PC-9 (cell line): Measurements from ENCODE around the gene IL3RA. TPM values are rescaled to one million over a fixed set of nuclear protein-coding genes. Genes with fewer than 3 reads are reported as not detected.

Experiments used
- BruUV-seq: library from RNA; stranded (reverse); fragments of 400-500 nt; replicated peaks from 2 replicates; lab custom pipeline; 2021; lab: Mats Ljungman, UMichigan
- CTCF ChIA-PET: fragments of 300-600 bp; sonication (Branson Sonifier 250); formaldehyde crosslinking; loops from one replicate; lab custom pipeline; 2022; ENCODE audit warnings: antibody characterized with exemption; lab: Charles Lee
- POLR2A ChIA-PET: fragments of 300-600 bp; sonication (Branson Sonifier 250); formaldehyde crosslinking; loops from one replicate; lab custom pipeline; 2022; ENCODE audit warnings: antibody characterized with exemption; ENCODE audit not compliant: unreplicated experiment; lab: Charles Lee
- DNase-seq, 2 experiments: peaks; one replicate each; pipeline versions ENCODE4 v3.0.0 to v3.0.0-alpha.2; 2015 to 2022; ENCODE audit warnings: mixed read lengths in 1 of 2
- H2AFZ ChIP-seq: fragments of 200-600 bp; sonication (generic); 2 replicates; pipeline ENCODE4 v1.8.1; 2017; ENCODE audit warnings: antibody characterized with exemption
- H3F3A ChIP-seq: fragments of 200-600 bp; sonication (generic); 2 replicates; pipeline ENCODE4 v1.8.1; 2017; ENCODE audit warnings: antibody characterized with exemption, mild to moderate bottlenecking, low read depth; ENCODE audit not compliant: insufficient read depth
- H3K27ac ChIP-seq: fragments of 200-600 bp; sonication (generic); 2 replicates; pipeline ENCODE4 v1.6.1; 2016; ENCODE audit warnings: mixed run types
- H3K27me3 ChIP-seq: fragments of 200-600 bp; sonication (generic); 2 replicates; pipeline ENCODE4 v1.6.1; 2016; ENCODE audit warnings: low read depth, mixed run types; ENCODE audit not compliant: insufficient read depth
- H3K36me3 ChIP-seq: fragments of 200-600 bp; sonication (generic); 2 replicates; pipeline ENCODE4 v1.6.1; 2016; ENCODE audit warnings: low read depth, mixed run types
- H3K4me1 ChIP-seq: fragments of 200-600 bp; sonication (generic); replicated peaks from 2 replicates; pipeline ENCODE4 v1.6.1; 2016; ENCODE audit warnings: mixed run types; ENCODE audit not compliant: insufficient read depth
- H3K4me2 ChIP-seq: fragments of 200-600 bp; sonication (generic); 2 replicates; pipeline ENCODE4 v1.6.1; 2017; ENCODE audit warnings: mixed run types
- H3K4me3 ChIP-seq: fragments of 200-600 bp; sonication (generic); 2 replicates; pipeline ENCODE4 v1.6.1; 2016; ENCODE audit warnings: mixed run types
- H3K79me2 ChIP-seq: fragments of 200-600 bp; sonication (generic); 2 replicates; pipeline ENCODE4 v1.6.1; 2017; ENCODE audit warnings: low read depth, mixed run types
- H3K9me2 ChIP-seq: fragments of 200-600 bp; sonication (generic); 2 replicates; pipeline ENCODE4 v1.8.1; 2017; ENCODE audit warnings: mild to moderate bottlenecking; ENCODE audit not compliant: insufficient read depth
- H3K9me3 ChIP-seq: fragments of 200-600 bp; sonication (generic); 2 replicates; pipeline ENCODE4 v1.8.1; 2016; ENCODE audit warnings: low read depth; ENCODE audit not compliant: insufficient read depth
- H4K20me1 ChIP-seq: fragments of 200-600 bp; sonication (generic); 2 replicates; pipeline ENCODE4 v1.8.1; 2017; ENCODE audit not compliant: insufficient read depth
- CTCF ChIP-seq: fragments of 200-600 bp; sonication (generic); conservative IDR thresholded peaks from 2 replicates; pipeline ENCODE4 v1.6.1; 2017; ENCODE audit warnings: mixed run types, antibody characterized with exemption, mild to moderate bottlenecking, moderate library complexity
- EZH2 ChIP-seq: fragments of 200-600 bp; sonication (generic); IDR thresholded peaks from 2 replicates; pipeline ENCODE4 v1.8.0; 2017; ENCODE audit warnings: antibody characterized with exemption, low read depth
- intact Hi-C: fragments of 100-400 bp; cut with micrococcal nuclease; formaldehyde crosslinking; loops from one replicate; pipeline ENCODE4 v1.10.0; 2022; ENCODE audit not compliant: unreplicated experiment
- total RNA-seq: library from RNA; stranded (reverse); gene quantifications from 2 replicates; pipeline ENCODE4 v1.2.3, GENCODE V29; 2021

The IL3RA gene
- total RNA-seq, 1 experiment from 2014 or later: not detected

- no TSS peak for BruUV-seq
- Histone ChIP-seq H3K27ac (no peak overlapping the region), H3K79me2 (no peaks in the 10 kb centered on the region), H4K20me1 (no peaks in the 10 kb centered on the region), H2AFZ (no peak overlapping the region), H3F3A (peaks cover 27% of the 10 kb centered on the region; the same call in 1 of the 2 replicates), H3K36me3 (0 out of 2 replicates have a peak, but pooled peaks cover 11% of the 10 kb centered on the region), H3K4me3 (no peak overlapping the region), H3K4me2 (no peak overlapping the region), H3K27me3 (no peaks in the 10 kb centered on the region), H3K9me2 (no peaks in the 10 kb centered on the region), H3K4me1 (no peaks in the 10 kb centered on the region), H3K9me3 (0 out of 2 replicates have a peak, but pooled peaks cover 6% of the 10 kb centered on the region)
- CTCF ChIA-PET: no interaction called here
- intact Hi-C loops: no loop called here
- POLR2A ChIA-PET: no interaction called here
- TF ChIP-seq EZH2: no peak
- TF ChIP-seq CTCF: no peak
- no peak for DNase-seq
These were observed 85.0 kb downstream of the IL3RA start for GRCh38 chrX:1421433-1422134.

- POLR2A ChIA-PET: no interaction called here
- H3K27me3 ChIP-seq: no peaks in the 10 kb centered on the region
- CTCF ChIA-PET: no interaction called here
- BruUV-seq: no TSS peak
- TF ChIP-seq EZH2: no peak
- TF ChIP-seq CTCF: no peak
- 0 out of 2 replicates have a peak, but pooled peaks cover 6% of the 10 kb centered on the region for H3K9me3 ChIP-seq
- no peak for DNase-seq
- intact Hi-C loops: no loop called here
- H3K79me2 ChIP-seq: no peaks in the 10 kb centered on the region
- H3F3A ChIP-seq: peaks cover 27% of the 10 kb centered on the region; the same call in 1 of the 2 replicates
- H4K20me1 ChIP-seq: no peaks in the 10 kb centered on the region
- no peaks in the 10 kb centered on the region for H3K4me1 ChIP-seq
- no peak overlapping the region for H3K4me2 ChIP-seq
- no peak overlapping the region for H3K27ac ChIP-seq
- no peaks in the 10 kb centered on the region for H3K9me2 ChIP-seq
- no peak overlapping the region for H2AFZ ChIP-seq
- no peak overlapping the region for H3K4me3 ChIP-seq
- H3K36me3 ChIP-seq: 0 out of 2 replicates have a peak, but pooled peaks cover 11% of the 10 kb centered on the region
These were observed 85.5 kb downstream of the IL3RA start for GRCh38 chrX:1422135-1422465.

- Histone ChIP-seq H3K4me1 (no peaks in the 10 kb centered on the region), H4K20me1 (no peaks in the 10 kb centered on the region), H3K4me3 (no peak overlapping the region), H3K9me3 (0 out of 2 replicates have a peak, but pooled peaks cover 6% of the 10 kb centered on the region), H3K27ac (no peak overlapping the region), H3F3A (peaks cover 25% of the 10 kb centered on the region; the same call in 1 of the 2 replicates), H3K36me3 (0 out of 2 replicates have a peak, but pooled peaks cover 11% of the 10 kb centered on the region), H3K79me2 (no peaks in the 10 kb centered on the region), H3K4me2 (no peak overlapping the region), H2AFZ (no peak overlapping the region), H3K27me3 (no peaks in the 10 kb centered on the region), H3K9me2 (no peaks in the 10 kb centered on the region)
- ChIA-PET CTCF (no interaction called here), POLR2A (no interaction called here)
- intact Hi-C loops: no loop called here
- no peak for TF ChIP-seq CTCF
- BruUV-seq: no TSS peak
- DNase-seq: no peak
These were observed 86.6 kb downstream of the IL3RA start for GRCh38 chrX:1423215-1423614.
